HepG2 (cell line): Measurements from ENCODE around the gene PCNA. TPM values are rescaled to one million over a fixed set of nuclear protein-coding genes. Genes with fewer than 3 reads are reported as not detected.
A peak's percentile ranks its signal among the peaks of the same experiment; 100 is the strongest.

Experiments used
- AGO1 ChIP-seq: fragments of 200-400 bp; formaldehyde crosslinking; IDR thresholded peaks from 2 replicates; pipeline ENCODE4 v1.6.1; 2017; ENCODE audit warnings: mild to moderate bottlenecking, low read depth, low read length, moderate library complexity; ENCODE audit not compliant: poor library complexity, severe bottlenecking
- CENPX ChIP-seq: sonication (generic); formaldehyde crosslinking; IDR thresholded peaks from 2 replicates; pipeline ENCODE4 v1.9.0; 2021; ENCODE audit warnings: mild to moderate bottlenecking, missing genetic modification reagents, moderate library complexity
- CREM ChIP-seq, 2 experiments: sonication (generic) in 1 of 2; formaldehyde crosslinking in 1 of 2; IDR thresholded peaks; 2 replicates each; pipeline versions ENCODE4 v1.4.0 to v1.6.1; 2016 to 2020; ENCODE audit warnings: antibody characterized with exemption in 1 of 2, mild to moderate bottlenecking in 1 of 2, missing genetic modification reagents in 1 of 2
- DMTF1 ChIP-seq: sonication (generic); formaldehyde crosslinking; IDR thresholded peaks from 2 replicates; pipeline ENCODE4 v1.4.0; 2020; ENCODE audit warnings: mild to moderate bottlenecking, missing genetic modification reagents
- FOXA3 ChIP-seq: IDR thresholded peaks from 2 replicates; pipeline ENCODE4 v1.6.1; 2016; ENCODE audit warnings: missing genetic modification reagents, missing compliant biosample characterization
- HIC2 ChIP-seq: sonication (generic); formaldehyde crosslinking; IDR thresholded peaks from 2 replicates; pipeline ENCODE4 v1.9.0; 2022; ENCODE audit warnings: low read depth, missing genetic modification reagents
- HNF1B ChIP-seq: sonication (generic); formaldehyde crosslinking; IDR thresholded peaks from 2 replicates; pipeline ENCODE4 v1.5.1; 2020; ENCODE audit warnings: mild to moderate bottlenecking, moderate library complexity, missing genetic modification reagents
- KDM3A ChIP-seq: IDR thresholded peaks from 2 replicates; pipeline ENCODE4 v1.6.1; 2018; ENCODE audit warnings: low read depth, missing compliant biosample characterization
- NR0B2 ChIP-seq: sonication (generic); formaldehyde crosslinking; IDR thresholded peaks from 2 replicates; pipeline ENCODE4 v1.4.0; 2020; ENCODE audit warnings: mild to moderate bottlenecking, missing genetic modification reagents
- PAF1 ChIP-seq: IDR thresholded peaks from 2 replicates; pipeline ENCODE4 v1.6.1; 2016; ENCODE audit warnings: missing genetic modification reagents, missing compliant biosample characterization
- PAXIP1 ChIP-seq: sonication (generic); formaldehyde crosslinking; conservative IDR thresholded peaks from 2 replicates; pipeline ENCODE4 v1.4.0; 2020; ENCODE audit warnings: mild to moderate bottlenecking, missing genetic modification reagents, moderate library complexity
- POGK ChIP-seq: sonication (generic); formaldehyde crosslinking; conservative IDR thresholded peaks from 2 replicates; pipeline ENCODE4 v1.8.0; 2022; ENCODE audit warnings: mild to moderate bottlenecking, moderate library complexity, missing genetic modification reagents
- TOPORS ChIP-seq: sonication (generic); formaldehyde crosslinking; IDR thresholded peaks from 2 replicates; pipeline ENCODE4 v1.8.0; 2023; ENCODE audit warnings: mild to moderate bottlenecking, missing genetic modification reagents
- TP53 ChIP-seq: sonication (generic); formaldehyde crosslinking; conservative IDR thresholded peaks from 2 replicates; pipeline ENCODE4 v1.4.0; 2020; ENCODE audit warnings: missing genetic modification reagents
- ZNF264 ChIP-seq: sonication (generic); formaldehyde crosslinking; IDR thresholded peaks from 2 replicates; pipeline ENCODE4 v1.4.0; 2020; ENCODE audit warnings: missing genetic modification reagents
- ZNF317 ChIP-seq: sonication (generic); formaldehyde crosslinking; IDR thresholded peaks from 2 replicates; pipeline ENCODE4 v1.5.0; 2020; ENCODE audit warnings: mild to moderate bottlenecking, missing genetic modification reagents
- ZNF569 ChIP-seq: sonication (generic); formaldehyde crosslinking; IDR thresholded peaks from 2 replicates; pipeline ENCODE4 v1.5.0; 2020; ENCODE audit warnings: mild to moderate bottlenecking, missing genetic modification reagents, moderate library complexity, borderline replicate concordance
- polyA plus RNA-seq, 8 experiments: library from polyadenylated mRNA; depleted of rRNA in 3 of 8; stranded (reverse) in 7 of 8; unstranded in 1 of 8; fragments of >200 nt; fragmentation: Illumina TruSeq in 4 of 8; extraction: Trizol in 4 of 8; gene quantifications; 2 replicates each; pipeline versions ENCODE4 v1.2.1 to v1.2.3, GENCODE V29; 2011 to 2016; ENCODE audit warnings: low read depth in 4 of 8, missing spikeins in 1 of 8, mixed read lengths in 1 of 8; ENCODE audit not compliant: insufficient read depth in 1 of 8
- total RNA-seq, 5 experiments: library from RNA; depleted of rRNA; stranded (reverse); fragments of >200 nt; fragmentation: Illumina TruSeq; extraction: Trizol; gene quantifications; 2 replicates each; pipeline ENCODE4 v1.2.3, GENCODE V29; 2016; ENCODE audit warnings: low read depth in 1 of 5

The PCNA gene
- total and polyA plus RNA-seq, 2 of the 13 experiments (the other 11 are each of a cell fraction or from before 2014, with no cell fraction given) = 229 to 655 TPM

GRCh38 chr20:5073660-5074231 lies 46.0 kb downstream of the PCNA start (continued):
- TF ChIP-seq HIC2 (CRISPR knock-in tag) (0 out of 2 replicates have a peak, but pooled peaks have one; percentile 7), KDM3A (no peak), CREM (IDR thresholded peaks at IDR 0.05) (no peak), CREM (CRISPR knock-in tag; IDR thresholded peaks at IDR 0.05) (no peak), POGK (CRISPR knock-in tag) (no peak), DMTF1 (CRISPR knock-in tag) (no peak), HNF1B (CRISPR knock-in tag) (peak; percentile 62; the same call in 1 of the 2 replicates), ZNF317 (CRISPR knock-in tag) (no peak; the same call in 1 of the 2 replicates), AGO1 (no peak), ZNF264 (CRISPR knock-in tag) (no peak), NR0B2 (peak; percentile 20; the same call in 1 of the 2 replicates), FOXA3 (CRISPR knock-in tag) (no peak), TOPORS (CRISPR knock-in tag) (no peak), PAF1 (no peak), ZNF569 (CRISPR knock-in tag) (no peak), TP53 (CRISPR knock-in tag) (no peak), CENPX (CRISPR knock-in tag) (no peak), PAXIP1 (CRISPR knock-in tag) (0 out of 2 replicates have a peak, but pooled peaks have one; percentile 3)
